HCT116 (cell line): ENCODE results near the gene NGEF. TPM values are rescaled to one million over a fixed set of nuclear protein-coding genes. Genes with fewer than 3 reads are reported as not detected.

Experiments
- ATAC-seq: fragments of 200-7000 bp; cut with Tn5 transposase; 2 replicates; pipeline ENCODE4 v1.9.1; 2020; ENCODE audit warnings: mild to moderate bottlenecking, moderate library complexity
- BruUV-seq: library from RNA; stranded (reverse); fragments of 400-500 nt; replicated peaks from 2 replicates; lab custom pipeline; 2021; lab: Mats Ljungman, UMichigan
- CTCF ChIA-PET: fragments of 300-600 bp; sonication (Branson Sonifier 250); formaldehyde crosslinking; loops from one replicate; lab custom pipeline; 2021; ENCODE audit warnings: antibody characterized with exemption; lab: Charles Lee
- POLR2A ChIA-PET: fragments of 300-600, 350-600 bp; sonication (Branson Sonifier 250); formaldehyde crosslinking; loops from one replicate; lab custom pipeline; 2021; ENCODE audit warnings: antibody characterized with exemption; lab: Charles Lee
- RAD21 ChIA-PET, 2 experiments: fragments of 300-600 bp; sonication (Branson Sonifier 250); formaldehyde crosslinking; loops; one replicate each; lab custom pipeline; 2023; ENCODE audit warnings: low total read pairs in 2 of 2; ENCODE audit not compliant: uncharacterized antibody in 2 of 2, unreplicated experiment in 2 of 2, low non-redundant PET in 1 of 2; lab: Charles Lee
- DNase-seq: peaks from one replicate; pipeline ENCODE4 v3.0.0-alpha.2; 2010; ENCODE audit warnings: low read depth, low spot score
- H2AFZ ChIP-seq: fragments of 200-600 bp; shearing (Covaris generic), sonication (generic); 2 replicates; pipeline ENCODE4 v1.6.1; 2017; ENCODE audit warnings: low read depth, mixed run types, mixed read lengths, antibody characterized with exemption, low read length; ENCODE audit not compliant: poor library complexity, severe bottlenecking
- H3K27ac ChIP-seq: 2 replicates; pipeline ENCODE4 v1.5.1; 2012; ENCODE audit warnings: low read depth, low read length
- H3K27me3 ChIP-seq: fragments of 200-600 bp; sonication (generic); 2 replicates; pipeline ENCODE4 v1.6.1; 2016; ENCODE audit warnings: mixed run types, low read length, mixed read lengths; ENCODE audit not compliant: insufficient read depth
- H3K36me3 ChIP-seq, 2 experiments: fragments of 200-500 bp in 1 of 2; fragments of 200-600 bp in 1 of 2; sonication (Bioruptor generic) in 1 of 2; sonication (generic) in 1 of 2; 2 replicates each; pipeline versions ENCODE4 v1.5.1 to v1.6.1; 2014 to 2016; ENCODE audit warnings: low read length in 2 of 2, inconsistent platforms in 1 of 2, mixed read lengths in 1 of 2, mixed run types in 1 of 2; ENCODE audit not compliant: insufficient read depth in 2 of 2, control insufficient read depth in 1 of 2
- H3K4me1 ChIP-seq, 2 experiments: fragments of 200-600 bp in 1 of 2; sonication (generic) in 1 of 2; 2 replicates each; pipeline versions ENCODE4 v1.5.1 to v1.6.1; 2012 to 2017; ENCODE audit warnings: low read length in 2 of 2, inconsistent platforms in 1 of 2, mild to moderate bottlenecking in 1 of 2, mixed read lengths in 1 of 2, mixed run types in 1 of 2, moderate library complexity in 1 of 2; ENCODE audit not compliant: insufficient read depth in 2 of 2, control insufficient read depth in 1 of 2
- H3K4me2 ChIP-seq: fragments of 200-600 bp; sonication (generic); 2 replicates; pipeline ENCODE4 v1.6.1; 2017; ENCODE audit warnings: mixed run types, low read length, mixed read lengths
- H3K4me3 ChIP-seq, 2 experiments: fragments of 200-600 bp in 1 of 2; sonication (generic) in 1 of 2; replicated peaks in 1 of 2; 2 replicates each; pipeline ENCODE4 v1.5.1; 2011 to 2016; ENCODE audit warnings: low read length in 2 of 2, control low read depth in 1 of 2, low read depth in 1 of 2, mild to moderate bottlenecking in 1 of 2, mixed read lengths in 1 of 2, mixed run types in 1 of 2
- H3K79me2 ChIP-seq: fragments of 200-600 bp; sonication (generic); 2 replicates; pipeline ENCODE4 v1.6.1; 2017; ENCODE audit warnings: mild to moderate bottlenecking, mixed run types, low read length, moderate library complexity, mixed read lengths; ENCODE audit not compliant: insufficient read depth
- H3K9ac ChIP-seq: fragments of 200-600 bp; sonication (generic); 2 replicates; pipeline ENCODE4 v1.6.1; 2016; ENCODE audit warnings: low read length, mixed read lengths
- H3K9me2 ChIP-seq: fragments of 200-600 bp; sonication (generic), shearing (Covaris generic); 2 replicates; pipeline ENCODE4 v1.6.1; 2017; ENCODE audit warnings: mixed run types, mild to moderate bottlenecking, moderate library complexity; ENCODE audit not compliant: insufficient read depth
- H3K9me3 ChIP-seq, 2 experiments: fragments of 200-500 bp in 1 of 2; fragments of 200-600 bp in 1 of 2; sonication (Bioruptor generic) in 1 of 2; sonication (generic) in 1 of 2; 2 replicates each; pipeline ENCODE4 v1.6.1; 2014 to 2017; ENCODE audit warnings: low read length in 2 of 2, mixed read lengths in 2 of 2, inconsistent platforms in 1 of 2, low read depth in 1 of 2, mild to moderate bottlenecking in 1 of 2, mixed run types in 1 of 2, moderate library complexity in 1 of 2; ENCODE audit not compliant: control insufficient read depth in 1 of 2, insufficient read depth in 1 of 2
- H4K20me1 ChIP-seq: fragments of 200-600 bp; sonication (generic), shearing (Covaris generic); 2 replicates; pipeline ENCODE4 v1.6.1; 2017; ENCODE audit warnings: mixed run types, mild to moderate bottlenecking, moderate library complexity; ENCODE audit not compliant: insufficient read depth
- CBX3 ChIP-seq: IDR thresholded peaks from 2 replicates; pipeline ENCODE4 v1.6.1; 2012; ENCODE audit warnings: low read depth
- CTCF ChIP-seq, 3 experiments: fragments of 200-600 bp in 1 of 3; sonication (generic) in 1 of 3; IDR thresholded peaks in 2 of 3; conservative IDR thresholded peaks in 1 of 3; 2 replicates each; pipeline ENCODE4 v1.5.1; 2012 to 2017; ENCODE audit warnings: low read depth in 2 of 3, low read length in 2 of 3, antibody characterized with exemption in 1 of 3, borderline replicate concordance in 1 of 3, control low read depth in 1 of 3, mild to moderate bottlenecking in 1 of 3, mixed read lengths in 1 of 3, mixed run types in 1 of 3, moderate library complexity in 1 of 3; ENCODE audit not compliant: insufficient read depth in 1 of 3
- ELF1 ChIP-seq: IDR thresholded peaks from 2 replicates; pipeline ENCODE4 v1.6.1; 2012; ENCODE audit warnings: low read depth, borderline replicate concordance
- EZH2 ChIP-seq: fragments of 200-600 bp; sonication (generic); IDR thresholded peaks from 2 replicates; pipeline ENCODE4 v1.6.1; 2017; ENCODE audit warnings: antibody characterized with exemption, mixed run types
- EZH2phosphoT487 ChIP-seq: fragments of 200-600 bp; IDR thresholded peaks from 2 replicates; pipeline ENCODE4 v1.6.1; 2018; ENCODE audit warnings: antibody characterized with exemption, borderline replicate concordance
- FOSL1 ChIP-seq: IDR thresholded peaks from 2 replicates; pipeline ENCODE4 v1.6.1; 2012; ENCODE audit warnings: low read depth
- MAX ChIP-seq: IDR thresholded peaks from 2 replicates; pipeline ENCODE4 v1.6.1; 2012
- POLR2AphosphoS5 ChIP-seq: IDR thresholded peaks from 2 replicates; pipeline ENCODE4 v1.6.1; 2011; ENCODE audit warnings: mild to moderate bottlenecking, low read depth, low read length, moderate library complexity
- RAD21 ChIP-seq: IDR thresholded peaks from 2 replicates; pipeline ENCODE4 v1.6.1; 2012; ENCODE audit warnings: low read depth, mild to moderate bottlenecking
- REST ChIP-seq: IDR thresholded peaks from 2 replicates; pipeline ENCODE4 v1.6.1; 2012; ENCODE audit warnings: low read depth
- SIN3A ChIP-seq: IDR thresholded peaks from 2 replicates; pipeline ENCODE4 v1.6.1; 2012; ENCODE audit warnings: low read depth
- TCF7L2 ChIP-seq: IDR thresholded peaks from 2 replicates; pipeline ENCODE4 v1.7.0; 2011; ENCODE audit warnings: borderline replicate concordance, inconsistent platforms; ENCODE audit not compliant: insufficient read depth, insufficient read length; ENCODE audit errors: extremely low read depth
- ZNF274 ChIP-seq: fragments of 200-500 bp; sonication (Bioruptor generic); IDR thresholded peaks from 2 replicates; pipeline ENCODE4 v1.6.1; 2014; ENCODE audit warnings: mild to moderate bottlenecking, low read depth, low read length, inconsistent platforms
- intact Hi-C: fragments of 100-400 bp; cut with micrococcal nuclease; formaldehyde crosslinking; loops from 2 replicates; pipeline ENCODE4 v1.10.0; 2022
- total RNA-seq: library from RNA; stranded (reverse); gene quantifications from one replicate; pipeline ENCODE4 v1.2.1, GENCODE V29; 2021; ENCODE audit not compliant: unreplicated experiment

Gene NGEF
- total RNA-seq, 1 experiment from 2014 or later: 12.6 TPM

GRCh38 chr2:233048569-233049193, 35.6 kb upstream of the NGEF start:
- Histone ChIP-seq H3K4me3 (no peak overlapping the region), H3K9ac (no peak overlapping the region), H3K36me3 (no peaks in the 10 kb centered on the region), H3K4me1 (peaks cover under 1 to 16% of the 10 kb centered on the region in 2 experiments; a peak in 2 of 4 replicates), H3K4me2 (no peak overlapping the region), H3K9me3 (no peaks in the 10 kb centered on the region), H3K9me2 (no peaks in the 10 kb centered on the region), H3K27me3 (no peaks in the 10 kb centered on the region), H3K27ac (no peak overlapping the region), H4K20me1 (no peaks in the 10 kb centered on the region), H3K79me2 (no peaks in the 10 kb centered on the region), H2AFZ (no peak overlapping the region)
- ChIA-PET CTCF (no interaction called here), RAD21 (no interaction called here), POLR2A (no interaction called here)
- no peak for ATAC-seq
- BruUV-seq: no TSS peak
- TF ChIP-seq RAD21 (no peak), CTCF (IDR thresholded peaks at IDR 0.05 in 2 of 3, conservative IDR thresholded peaks at IDR 0.05 in 1 of 3; ENCODE audit: borderline replicate concordance in 1 of 3, insufficient read depth in 1 of 3, low read depth in 2 of 3, low read length in 2 of 3) (no peak), POLR2AphosphoS5 (no peak), REST (no peak), EZH2phosphoT487 (no peak), CBX3 (no peak), MAX (no peak), ZNF274 (no peak), EZH2 (no peak), FOSL1 (no peak), TCF7L2 (no peak), SIN3A (no peak), ELF1 (no peak)
- DNase-seq: no peak
- intact Hi-C loops: no loop called here
